Transverse colon (tissue), 3 donors: ENCODE measurements around the gene PIGV.

ENCODE experiments used
- EP300 ChIP-seq: sonication (generic); formaldehyde crosslinking; IDR thresholded peaks from one replicate; pipeline ENCODE4 v1.6.1; 2017; ENCODE audit warnings: antibody characterized with exemption, low read depth
- POLR2AphosphoS5 ChIP-seq, 3 donors: sonication (generic); formaldehyde crosslinking; IDR thresholded peaks; one replicate each; pipeline ENCODE4 v1.6.1; 2016; ENCODE audit warnings: antibody characterized with exemption in 3 of 3

- no peak for TF ChIP-seq POLR2AphosphoS5 (IDR thresholded peaks at IDR 0.05)
- TF ChIP-seq EP300: no peak
These were observed 700 bp downstream of the PIGV start for GRCh38 chr1:26788515-26788785.
